T-cell (primary cell): ENCODE data around the gene SHC4. TPM values are rescaled to one million over a fixed set of nuclear protein-coding genes. Genes with fewer than 3 reads are reported as not detected.

ENCODE experiments used
- ATAC-seq, 4 experiments: fragments of 200-7000 bp in 3 of 4; fragments of 150-1000 bp in 1 of 4; cut with Tn5 transposase; replicated peaks in 1 of 4; 1 replicate in 3 of 4; 2 replicates in 1 of 4; pipeline ENCODE4 v1.10.0; 2021; ENCODE audit warnings: moderate library complexity in 3 of 4, mild to moderate bottlenecking in 2 of 4, moderate number of reproducible peaks in 1 of 4
- CTCF ChIA-PET, 2 donors: fragments of 300-600 bp; sonication (Branson Sonifier 250); formaldehyde crosslinking; loops; one replicate each; lab custom pipeline; 2022; ENCODE audit warnings: antibody characterized with exemption in 2 of 2; lab: Charles Lee
- POLR2A ChIA-PET, 2 donors: fragments of 300-600 bp; sonication (Branson Sonifier 250); formaldehyde crosslinking; loops; one replicate each; lab custom pipeline; 2022; ENCODE audit warnings: antibody characterized with exemption in 2 of 2; lab: Charles Lee
- DNase-seq, 35 experiments: peaks; one replicate each; pipeline versions ENCODE4 v3.0.0 to v3.0.0-alpha.2; 2013 to 2023
- H3K27ac ChIP-seq: one replicate; pipeline ENCODE4 v1.5.1; 2013; ENCODE audit warnings: low read length
- H3K27me3 ChIP-seq, 2 experiments: replicated peaks in 1 of 2; 1 replicate in 1 of 2; 2 replicates in 1 of 2; pipeline versions ENCODE4 v1.6.1 to v1.7.0; 2013; ENCODE audit warnings: low read length in 1 of 2, mixed read lengths in 1 of 2; ENCODE audit not compliant: control insufficient read depth in 2 of 2, insufficient read depth in 2 of 2; ENCODE audit errors: extremely low read depth in 1 of 2
- H3K36me3 ChIP-seq, 2 donors: 1 replicate in 1 of 2; 2 replicates in 1 of 2; pipeline versions ENCODE4 v1.6.1 to v1.7.0; 2013; ENCODE audit warnings: low read length in 1 of 2; ENCODE audit not compliant: control insufficient read depth in 2 of 2, insufficient read depth in 1 of 2; ENCODE audit errors: extremely low read depth in 1 of 2
- H3K4me1 ChIP-seq, 2 experiments: 1 replicate in 1 of 2; 2 replicates in 1 of 2; pipeline versions ENCODE4 v1.6.1 to v1.7.0; 2013; ENCODE audit warnings: low read length in 2 of 2, mixed read lengths in 1 of 2; ENCODE audit not compliant: insufficient read depth in 2 of 2, control insufficient read depth in 1 of 2; ENCODE audit errors: extremely low read depth in 1 of 2
- H3K4me3 ChIP-seq, 2 donors: 1 replicate in 1 of 2; 2 replicates in 1 of 2; pipeline versions ENCODE4 v1.5.1 to v1.7.0; 2013; ENCODE audit warnings: mild to moderate bottlenecking in 2 of 2, low read length in 1 of 2, moderate library complexity in 1 of 2; ENCODE audit not compliant: control insufficient read depth in 1 of 2; ENCODE audit errors: extremely low read depth in 1 of 2
- H3K9me3 ChIP-seq: 2 replicates; pipeline ENCODE4 v1.7.0; 2013
- H3K27ac Mint-ChIP-seq, 2 donors: one replicate each; pipeline ENCODE4 v1.8.0; 2020 to 2021; ENCODE audit warnings: mild to moderate bottlenecking in 2 of 2, mixed read lengths in 2 of 2
- H3K27me3 Mint-ChIP-seq, 2 donors: one replicate each; pipeline ENCODE4 v1.8.0; 2021 to 2022; ENCODE audit warnings: mixed read lengths in 2 of 2
- H3K36me3 Mint-ChIP-seq: one replicate; pipeline ENCODE4 v1.8.0; 2021; ENCODE audit warnings: mixed read lengths
- H3K4me1 Mint-ChIP-seq, 3 donors: one replicate each; pipeline ENCODE4 v1.8.0; 2020 to 2022; ENCODE audit warnings: mixed read lengths in 3 of 3, mild to moderate bottlenecking in 1 of 3
- H3K4me3 Mint-ChIP-seq, 3 donors: one replicate each; pipeline ENCODE4 v1.8.0; 2020 to 2022; ENCODE audit warnings: mild to moderate bottlenecking in 3 of 3, mixed read lengths in 3 of 3, moderate library complexity in 3 of 3
- H3K9me3 Mint-ChIP-seq, 3 donors: one replicate each; pipeline ENCODE4 v1.8.0; 2020 to 2022; ENCODE audit warnings: mixed read lengths in 3 of 3
- WGBS: methylation state at CpG from one replicate; pipeline ENCODE4 v1.1.5; 2013; ENCODE audit warnings: missing lambda C conversion rate; ENCODE audit not compliant: insufficient coverage; 5-methylcytosine and 5-hydroxymethylcytosine counted together
- total RNA-seq, 35 experiments: library from RNA in 6 of 35; stranded (reverse) in 6 of 35; fragments of 120-200 nt in 1 of 35; gene quantifications; one replicate each; pipeline versions ENCODE4 v1.2.1 to v1.2.4 and lab custom pipeline; 2013 to 2026

SHC4 gene
- total RNA-seq, 5 donors from 2014 or later (not counting 1 experiment from before 2014, with no cell fraction given): 0.13 to 0.88 (median 0.19) TPM

DNA sequence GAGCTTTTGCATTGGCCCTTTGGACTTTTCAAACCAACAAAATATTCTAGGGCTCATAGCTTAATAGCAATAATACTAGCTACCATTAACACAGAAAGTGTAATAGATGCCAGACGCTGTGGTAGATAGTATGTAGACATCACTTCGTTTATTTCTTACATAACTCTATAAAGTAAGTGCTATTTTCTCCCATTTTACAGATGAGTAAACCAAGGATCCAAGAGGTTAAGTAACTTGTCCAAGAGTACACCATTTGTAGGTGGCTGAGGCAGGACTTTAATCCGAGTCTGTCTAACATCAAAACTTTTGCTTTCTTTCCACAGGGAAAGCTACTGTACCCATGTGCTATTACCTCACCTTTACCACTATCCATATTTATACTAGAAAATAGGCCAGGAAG, 73.8 kb downstream of the SHC4 start:
- Mint-ChIP-seq H3K27me3 (peaks cover 23 to 35% of the 10 kb centered on the region in 2 donors), H3K9me3 (no peaks in the 10 kb centered on the region), H3K36me3 (no peaks in the 10 kb centered on the region), H3K4me1 (no peaks in the 10 kb centered on the region), H3K27ac (no peak overlapping the region), H3K4me3 (no peak overlapping the region)
- H3K27me3 ChIP-seq: no peaks in the 10 kb centered on the region
- no peaks in the 10 kb centered on the region for H3K4me1 ChIP-seq
- H3K27ac ChIP-seq: no peak overlapping the region
- ChIA-PET CTCF (no interaction called here), POLR2A (no interaction called here)
- no peaks in the 10 kb centered on the region for H3K9me3 ChIP-seq
- no peak for ATAC-seq
- no peak for DNase-seq
- H3K4me3 ChIP-seq: no peak overlapping the region
- no CpG with 5 or more reads among the region's 3 CpGs for WGBS
- H3K36me3 ChIP-seq: no peaks in the 10 kb centered on the region

DNA sequence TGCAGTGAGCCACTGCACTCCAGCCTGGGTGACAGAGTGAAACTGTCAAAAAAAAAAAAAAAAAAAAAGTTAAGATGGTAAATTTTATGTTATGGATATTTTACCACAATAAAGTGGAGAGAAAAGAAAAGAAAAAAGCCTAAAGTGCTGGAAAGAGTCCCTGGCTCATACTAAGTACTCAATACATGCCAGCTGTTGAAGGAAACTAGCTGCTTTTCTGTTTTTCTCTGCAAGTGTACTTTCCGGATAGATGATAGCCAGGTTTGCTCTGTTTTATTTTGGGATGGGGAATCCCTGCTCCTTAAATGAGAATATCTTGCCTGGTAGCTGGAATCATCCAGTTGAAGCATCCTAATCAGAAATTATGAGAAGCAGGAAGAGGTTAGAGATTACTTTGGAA, 74.9 kb downstream of the SHC4 start:
- POLR2A ChIA-PET: interaction anchor here in 1 of 2 donors (0.5 kb wide), 1 partner anchor 504 kb away, joined by 3 read pairs; no protein-coding TSS in a partner anchor
- Mint-ChIP-seq H3K9me3 (no peaks in the 10 kb centered on the region), H3K36me3 (no peaks in the 10 kb centered on the region), H3K27ac (no peak overlapping the region), H3K27me3 (peaks cover 22 to 40% of the 10 kb centered on the region in 2 donors), H3K4me3 (no peak overlapping the region), H3K4me1 (no peaks in the 10 kb centered on the region)
- H3K27me3 ChIP-seq: no peaks in the 10 kb centered on the region
- DNase-seq (no peak), ATAC-seq (no peak)
- 88% methylated on average over 1 of the region's 1 CpG for WGBS
- no peak overlapping the region for H3K27ac ChIP-seq
- H3K4me1 ChIP-seq: no peaks in the 10 kb centered on the region
- CTCF ChIA-PET: no interaction called here
- H3K9me3 ChIP-seq: no peaks in the 10 kb centered on the region
- H3K4me3 ChIP-seq: no peak overlapping the region
- no peaks in the 10 kb centered on the region for H3K36me3 ChIP-seq

DNA sequence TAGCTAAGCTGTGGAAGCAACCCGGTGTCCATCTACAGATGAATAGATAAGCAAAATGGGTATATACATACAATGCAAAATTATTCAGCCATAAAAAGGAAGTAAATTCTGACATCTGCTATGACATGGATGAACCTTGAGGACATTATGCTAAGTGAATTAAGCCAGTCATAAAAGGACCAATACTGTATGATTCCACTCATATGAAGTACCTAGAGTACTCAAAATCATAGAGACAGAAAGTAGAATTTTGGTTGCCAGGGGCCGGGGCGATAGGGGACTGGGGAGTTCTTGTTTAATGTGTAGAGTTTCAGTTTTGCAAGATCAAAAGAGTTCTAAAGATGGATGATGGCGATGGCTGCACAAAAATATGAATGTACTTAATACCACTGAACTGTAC, 75.5 kb downstream of the SHC4 start:
- no peak overlapping the region for H3K27ac ChIP-seq
- H3K36me3 ChIP-seq: no peaks in the 10 kb centered on the region
- H3K9me3 Mint-ChIP-seq: no peaks in the 10 kb centered on the region
- H3K4me1 Mint-ChIP-seq: no peaks in the 10 kb centered on the region
- ATAC-seq: no peak
- ChIA-PET POLR2A (no interaction called here), CTCF (no interaction called here)
- H3K27me3 Mint-ChIP-seq: peaks cover 22 to 38% of the 10 kb centered on the region in 2 donors
- H3K27ac Mint-ChIP-seq: no peak overlapping the region
- DNase-seq: no peak
- no peaks in the 10 kb centered on the region for H3K36me3 Mint-ChIP-seq
- H3K4me3 ChIP-seq: no peak overlapping the region
- H3K9me3 ChIP-seq: no peaks in the 10 kb centered on the region
- WGBS: no CpG with 5 or more reads among the region's 4 CpGs
- H3K27me3 ChIP-seq: no peaks in the 10 kb centered on the region
- no peak overlapping the region for H3K4me3 Mint-ChIP-seq
- no peaks in the 10 kb centered on the region for H3K4me1 ChIP-seq

DNA sequence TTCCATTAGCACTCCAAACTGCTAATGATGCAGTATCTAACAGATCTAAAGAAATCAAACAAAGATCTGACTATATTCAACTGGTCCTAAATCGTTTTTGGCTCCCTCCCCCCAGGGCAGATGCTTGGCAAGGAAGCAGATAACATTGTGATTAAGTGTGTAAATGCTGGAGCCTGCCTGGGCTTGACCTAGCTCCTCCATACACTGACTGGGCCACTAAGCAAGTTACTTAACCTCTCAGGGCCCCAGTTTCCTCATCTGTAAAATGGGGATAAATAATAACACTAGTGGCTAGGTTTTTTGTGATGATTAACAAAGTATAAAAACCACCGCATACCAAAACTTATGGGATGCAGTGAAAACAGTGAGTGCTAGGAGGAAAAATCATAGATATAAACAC, 76.6 kb downstream of the SHC4 start:
- Mint-ChIP-seq H3K4me1 (no peaks in the 10 kb centered on the region), H3K36me3 (no peaks in the 10 kb centered on the region), H3K27me3 (peaks cover 19 to 31% of the 10 kb centered on the region in 2 donors), H3K4me3 (no peak overlapping the region), H3K27ac (no peak overlapping the region), H3K9me3 (no peaks in the 10 kb centered on the region)
- Histone ChIP-seq H3K27ac (no peak overlapping the region), H3K9me3 (no peaks in the 10 kb centered on the region), H3K4me3 (no peak overlapping the region), H3K27me3 (no peaks in the 10 kb centered on the region), H3K36me3 (no peaks in the 10 kb centered on the region), H3K4me1 (no peaks in the 10 kb centered on the region)
- ATAC-seq: no peak
- no peak for DNase-seq
- WGBS: no CpG with 5 or more reads among the region's 2 CpGs
- ChIA-PET POLR2A (no interaction called here), CTCF (no interaction called here)

DNA sequence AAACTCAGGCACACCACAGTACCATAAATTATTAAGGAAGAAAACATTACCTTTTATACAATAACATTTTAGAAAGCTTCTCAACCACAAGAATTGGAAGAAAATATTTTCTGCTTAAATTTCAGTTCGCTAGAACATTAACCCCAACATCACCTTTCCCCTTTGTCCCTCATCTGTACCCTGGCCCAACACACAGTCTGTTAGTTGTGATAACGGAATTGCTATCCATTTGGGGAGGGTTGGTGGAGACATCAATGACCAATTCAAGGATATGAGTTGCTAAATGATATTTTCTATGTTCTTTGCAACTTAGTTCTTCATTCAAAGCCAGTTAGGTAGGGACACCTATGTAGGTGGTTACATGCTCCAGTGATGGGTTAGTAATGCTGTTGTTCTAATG, 80.0 kb downstream of the SHC4 start:
- ATAC-seq: no peak
- Histone ChIP-seq H3K4me1 (peaks cover 0 to 5% of the 10 kb centered on the region in 2 experiments), H3K36me3 (no peaks in the 10 kb centered on the region), H3K4me3 (no peak overlapping the region), H3K27me3 (no peaks in the 10 kb centered on the region), H3K9me3 (no peaks in the 10 kb centered on the region), H3K27ac (no peak overlapping the region)
- peaks cover 8 to 15% (median 11%) of the 10 kb centered on the region in 3 donors for H3K4me1 Mint-ChIP-seq
- peaks cover 0 to 2% (median 0%) of the 10 kb centered on the region in 3 donors for H3K9me3 Mint-ChIP-seq
- no peak for DNase-seq
- ChIA-PET CTCF (no interaction called here), POLR2A (no interaction called here)
- H3K27me3 Mint-ChIP-seq: peaks cover 13 to 20% of the 10 kb centered on the region in 2 donors
- WGBS: 60% methylated on average over 1 of the region's 2 CpGs
- no peak overlapping the region for H3K4me3 Mint-ChIP-seq
- H3K27ac Mint-ChIP-seq: no peak overlapping the region
- H3K36me3 Mint-ChIP-seq: peaks cover under 1% of the 10 kb centered on the region

DNA sequence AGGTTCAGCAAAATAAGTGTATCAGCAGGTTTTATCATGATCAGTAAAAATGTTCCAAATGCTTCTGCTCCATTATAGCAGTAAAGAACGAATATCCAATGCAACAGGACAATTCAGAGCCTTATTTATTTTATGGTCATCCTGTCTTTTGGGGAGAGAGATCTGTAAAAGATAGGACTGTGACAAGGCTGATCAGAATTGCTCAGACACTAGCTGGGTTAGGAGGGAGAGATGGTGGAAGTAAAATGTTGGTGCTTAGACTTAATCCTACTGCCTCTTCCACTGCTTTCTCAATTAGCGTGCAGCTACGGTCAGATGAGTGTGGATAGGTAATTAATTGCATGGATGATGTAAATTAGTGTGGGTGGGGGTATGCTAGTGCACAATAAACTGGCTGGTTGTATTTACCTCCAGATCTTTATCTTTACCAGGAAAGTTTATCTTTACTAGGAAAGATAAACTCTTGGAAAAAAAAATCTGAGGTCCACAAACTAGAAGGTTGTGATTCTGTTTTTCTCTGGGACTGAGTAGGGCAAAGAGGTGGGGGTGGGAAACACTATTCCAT, 83.6 kb downstream of the SHC4 start:
- Mint-ChIP-seq H3K27ac (no peak overlapping the region), H3K4me3 (peak overlapping the region in 2 of 3 donors; percentile 22 to 97), H3K4me1 (peaks cover 20 to 31% (median 29%) of the 10 kb centered on the region in 3 donors), H3K9me3 (peaks cover 0 to 2% (median 0%) of the 10 kb centered on the region in 3 donors), H3K27me3 (peaks cover 4 to 6% of the 10 kb centered on the region in 2 donors), H3K36me3 (peaks cover 8% of the 10 kb centered on the region)
- no peak overlapping the region for H3K27ac ChIP-seq
- ChIA-PET POLR2A (interaction anchor here in 1 of 2 donors (0.6 kb wide), 1 partner anchor 1932 kb away, joined by 4 read pairs; no protein-coding TSS in a partner anchor), CTCF (interaction anchor here (0.5 to 1.9 kb wide), 4 partner anchors 18 to 1880 kb away, joined by 3 to 8 read pairs (median 4); no protein-coding TSS in a partner anchor)
- WGBS: no CpG with 5 or more reads among the region's 3 CpGs
- no peaks in the 10 kb centered on the region for H3K9me3 ChIP-seq
- DNase-seq: no peak
- H3K36me3 ChIP-seq: no peaks in the 10 kb centered on the region
- H3K4me1 ChIP-seq: peaks cover 7 to 13% of the 10 kb centered on the region in 2 experiments
- no peak overlapping the region for H3K4me3 ChIP-seq
- no peaks in the 10 kb centered on the region for H3K27me3 ChIP-seq
- ATAC-seq: no peak
